NCI-H345 treated with DMSO at 0.1 percent for 48 hours (cell line): ENCODE data around the gene SPOP.
"Not testable (repeated sequence)": the region's sequence is repeated elsewhere in the genome, so short reads cannot be mapped to it uniquely, and the experiment has no call there.

Source experiments
- DNase-seq: peaks from one replicate; lab custom pipeline; 2025; ENCODE audit not compliant: unreplicated experiment; lab: John Stamatoyannopoulos, UW

Gene SPOP

GRCh38 chr17:49574945-49575678 is 102.8 kb downstream of the SPOP start:
- DNase-seq, result no peak

GRCh38 chr17:49574323-49574781 is 103.5 kb downstream of the SPOP start:
- DNase-seq, result no peak

GRCh38 chr17:49573510-49574322 is 104.2 kb downstream of the SPOP start:
- no peak for DNase-seq

GRCh38 chr17:49572806-49573420 is 105.0 kb downstream of the SPOP start:
- DNase-seq, result no peak

- DNase-seq, result no peak
These were observed 105.7 kb downstream of the SPOP start for GRCh38 chr17:49572226-49572625.

GRCh38 chr17:49571764-49572163 is 106.1 kb downstream of the SPOP start:
- DNase-seq, result no peak

GRCh38 chr17:49571283-49571682 is 106.6 kb downstream of the SPOP start:
- DNase-seq, result no peak

- DNase-seq, result no peak
These were observed 107.2 kb downstream of the SPOP start for GRCh38 chr17:49570540-49571242.

- not testable (repeated sequence) for DNase-seq
These were observed 109.2 kb downstream of the SPOP start for GRCh38 chr17:49568695-49569047.

- DNase-seq, result peak; percentile 33
These were observed 109.8 kb downstream of the SPOP start for GRCh38 chr17:49567871-49568694.

GRCh38 chr17:49567104-49567521 is 110.8 kb downstream of the SPOP start:
- no peak for DNase-seq

GRCh38 chr17:49566668-49567071 is 111.2 kb downstream of the SPOP start:
- no peak for DNase-seq

GRCh38 chr17:49565948-49566491 is 111.9 kb downstream of the SPOP start:
- no peak for DNase-seq

GRCh38 chr17:49564638-49565037 is 113.3 kb downstream of the SPOP start:
- DNase-seq, result no peak

- DNase-seq, result peak; percentile 48
These were observed 120.4 kb downstream of the SPOP start for GRCh38 chr17:49557312-49558024.

GRCh38 chr17:49556223-49556943 is 121.5 kb downstream of the SPOP start:
- peak; percentile 17 for DNase-seq

- DNase-seq, result no peak
These were observed 122.2 kb downstream of the SPOP start for GRCh38 chr17:49555495-49556222.
